BJ (cell line): Measurements from ENCODE around the gene RFX5. TPM values are rescaled to one million over a fixed set of nuclear protein-coding genes. Genes with fewer than 3 reads are reported as not detected.
A peak's percentile ranks its signal among the peaks of the same experiment; 100 is the strongest.

ENCODE experiments used
- CTCF ChIA-PET: fragments of 350-600 bp; formaldehyde crosslinking; extraction: SDS; loops from one replicate; lab custom pipeline; 2021; ENCODE audit warnings: antibody characterized with exemption, inconsistent platforms; lab: Yijun Ruan, JAX
- POLR2A ChIA-PET: fragments of 300-600 bp; sonication (Branson Sonifier 250); formaldehyde crosslinking; extraction: SDS; loops from one replicate; lab custom pipeline; 2021; ENCODE audit warnings: antibody characterized with exemption; lab: Charles Lee
- DNase-seq: peaks from one replicate; pipeline ENCODE4 v3.0.0-alpha.2; 2011; ENCODE audit warnings: low read depth
- H3K27me3 ChIP-seq: 2 replicates; pipeline ENCODE4 v1.6.0; 2011; ENCODE audit warnings: low read length; ENCODE audit not compliant: control insufficient read depth, insufficient read depth
- H3K36me3 ChIP-seq: 2 replicates; pipeline ENCODE4 v1.5.1; 2011; ENCODE audit warnings: low read length; ENCODE audit not compliant: control insufficient read depth, insufficient read depth
- H3K4me3 ChIP-seq: 2 replicates; pipeline ENCODE4 v1.5.1; 2011; ENCODE audit warnings: low read depth, mild to moderate bottlenecking, control low read depth, low read length
- polyA plus RNA-seq: library from polyadenylated mRNA; depleted of rRNA; stranded (reverse); fragments of >200 nt; gene quantifications from 2 replicates; pipeline ENCODE4 v1.2.3, GENCODE V29; 2011
- TF ChIP-seq, protein P1 (sequence below): IDR thresholded peaks from 2 replicates; pipeline ENCODE4 v1.5.1; 2011; ENCODE audit warnings: low read depth, mild to moderate bottlenecking, control low read depth, inconsistent platforms, low read length, moderate library complexity; ENCODE audit not compliant: insufficient read depth

Gene RFX5
- polyA plus RNA-seq, 1 experiment, result 29.9 TPM

- H3K27me3 ChIP-seq, result no peaks in the 10 kb centered on the region
- ChIA-PET CTCF (interaction anchor here (0.6 to 8.4 kb wide), 6 partner anchors 10 to 30 kb away, joined by 3 to 65 read pairs (median 6); no protein-coding TSS in a partner anchor), POLR2A (interaction anchor here (1.1 to 1.4 kb wide), 3 partner anchors 14 to 47 kb away, joined by 3 to 5 read pairs (median 5); no protein-coding TSS in a partner anchor)
- DNase-seq, result no peak
- TF ChIP-seq, protein P1, sequence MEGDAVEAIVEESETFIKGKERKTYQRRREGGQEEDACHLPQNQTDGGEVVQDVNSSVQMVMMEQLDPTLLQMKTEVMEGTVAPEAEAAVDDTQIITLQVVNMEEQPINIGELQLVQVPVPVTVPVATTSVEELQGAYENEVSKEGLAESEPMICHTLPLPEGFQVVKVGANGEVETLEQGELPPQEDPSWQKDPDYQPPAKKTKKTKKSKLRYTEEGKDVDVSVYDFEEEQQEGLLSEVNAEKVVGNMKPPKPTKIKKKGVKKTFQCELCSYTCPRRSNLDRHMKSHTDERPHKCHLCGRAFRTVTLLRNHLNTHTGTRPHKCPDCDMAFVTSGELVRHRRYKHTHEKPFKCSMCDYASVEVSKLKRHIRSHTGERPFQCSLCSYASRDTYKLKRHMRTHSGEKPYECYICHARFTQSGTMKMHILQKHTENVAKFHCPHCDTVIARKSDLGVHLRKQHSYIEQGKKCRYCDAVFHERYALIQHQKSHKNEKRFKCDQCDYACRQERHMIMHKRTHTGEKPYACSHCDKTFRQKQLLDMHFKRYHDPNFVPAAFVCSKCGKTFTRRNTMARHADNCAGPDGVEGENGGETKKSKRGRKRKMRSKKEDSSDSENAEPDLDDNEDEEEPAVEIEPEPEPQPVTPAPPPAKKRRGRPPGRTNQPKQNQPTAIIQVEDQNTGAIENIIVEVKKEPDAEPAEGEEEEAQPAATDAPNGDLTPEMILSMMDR, result no peak
- H3K36me3 ChIP-seq, result peaks cover 3% of the 10 kb centered on the region
- peak overlapping the region; percentile 71 for H3K4me3 ChIP-seq
Observed at GRCh38 chr1:151327903-151328674, 19.0 kb downstream of the RFX5 start.

DNA sequence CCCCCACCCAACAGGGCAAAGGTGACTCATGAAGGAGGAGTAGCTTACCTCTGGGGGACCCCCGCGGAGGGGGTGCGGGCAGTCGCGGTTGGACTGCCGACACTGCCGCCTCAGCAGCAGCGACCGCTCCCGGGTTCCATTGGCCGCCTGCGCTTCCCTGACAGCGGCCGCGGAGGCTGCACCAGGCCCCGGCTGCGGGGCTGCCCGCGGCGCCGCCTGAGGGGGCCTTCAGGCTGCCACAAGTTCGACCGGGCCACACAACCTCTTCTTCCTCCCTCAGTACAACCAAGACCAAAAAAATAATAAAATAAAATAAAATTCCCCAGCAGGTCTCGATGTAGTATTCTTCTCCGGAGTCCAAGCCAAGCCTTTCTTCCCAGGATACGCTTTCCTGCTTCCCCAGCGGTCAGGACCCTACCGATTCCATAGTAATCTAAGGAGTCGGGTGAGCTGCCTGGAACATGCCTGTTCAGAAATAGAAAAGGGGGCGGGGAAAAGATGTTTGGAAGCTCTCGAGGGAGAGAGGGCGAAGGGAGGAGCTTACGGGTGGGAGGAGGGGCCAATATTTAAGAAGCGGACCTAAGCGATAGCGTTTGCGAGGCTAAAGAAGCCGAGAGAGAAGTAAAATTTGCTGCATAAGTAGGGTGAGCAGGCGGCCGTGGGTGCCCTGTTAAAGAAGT, 19.7 kb downstream of the RFX5 start, which contains the start of gene PI4KB:
Gene PI4KB (minus strand): TSS at position 194 of the 680 bp plus-strand sequence. CDS start 10,935 bp downstream, outside the sequence.
- POLR2A ChIA-PET, result interaction anchor here (0.5 to 1.4 kb wide), 6 partner anchors 13 to 436 kb away, joined by 3 to 5 read pairs (median 3); partner anchors contain the start of gene MRPL9
- Histone ChIP-seq H3K36me3 (peaks cover 3% of the 10 kb centered on the region), H3K27me3 (no peaks in the 10 kb centered on the region), H3K4me3 (peak within 1 kb of the TSS; percentile 71)
- TF ChIP-seq, protein P1, result no peak
- CTCF ChIA-PET, result interaction anchor here (0.6 to 8.4 kb wide), 9 partner anchors 9 to 954 kb away, joined by 3 to 65 read pairs (median 5); no protein-coding TSS in a partner anchor
- peak; percentile 91 for DNase-seq

- Histone ChIP-seq H3K36me3 (peaks cover 3% of the 10 kb centered on the region), H3K4me3 (peak overlapping the region; percentile 71), H3K27me3 (no peaks in the 10 kb centered on the region)
- TF ChIP-seq, protein P1, result no peak
- ChIA-PET CTCF (interaction anchor here (0.9 to 8.4 kb wide), 8 partner anchors 10 to 131 kb away, joined by 3 to 65 read pairs (median 4); no protein-coding TSS in a partner anchor), POLR2A (interaction anchor here (0.5 to 1.4 kb wide), 4 partner anchors 13 to 46 kb away, joined by 3 to 5 read pairs (median 4); no protein-coding TSS in a partner anchor)
- no peak for DNase-seq
Observed at GRCh38 chr1:151326619-151327222, 20.3 kb downstream of the RFX5 start.

DNA sequence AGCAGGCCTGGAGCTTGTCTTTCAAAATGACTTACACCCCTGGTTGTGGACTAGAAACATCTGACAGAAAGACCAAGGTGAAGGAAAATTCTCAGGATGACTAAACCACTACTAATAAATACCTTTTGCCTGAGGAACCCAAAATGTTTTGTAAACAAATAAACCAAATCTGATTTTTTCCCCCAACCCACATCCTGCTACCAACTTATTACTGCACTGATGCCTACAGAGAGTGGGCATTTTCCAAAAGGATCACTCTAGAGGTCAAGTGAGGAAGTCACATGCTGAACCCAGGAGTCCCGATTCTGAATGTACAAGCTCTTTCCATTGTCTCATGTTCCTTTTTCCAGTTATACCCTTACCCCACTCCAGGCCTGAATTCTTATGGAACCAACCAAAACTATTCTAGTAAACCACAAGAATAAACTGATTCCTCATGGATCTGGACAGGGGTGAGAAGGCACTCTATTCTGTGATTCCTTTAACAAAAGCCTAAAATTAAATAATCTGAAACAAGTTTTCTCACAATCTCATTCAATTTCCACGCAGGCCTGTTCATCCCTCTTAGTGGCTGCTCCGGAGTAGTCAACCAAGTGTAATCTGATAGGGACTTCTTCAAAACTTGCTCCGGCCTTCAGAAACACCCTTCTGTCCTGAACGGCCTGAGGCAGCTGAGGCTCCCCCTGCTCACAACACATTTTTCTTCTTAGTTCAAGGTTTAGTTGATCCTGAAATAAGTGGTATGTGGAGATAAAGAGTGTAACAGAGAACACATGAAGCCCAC, 21.2 kb downstream of the RFX5 start:
- ChIA-PET POLR2A (interaction anchor here (0.5 kb wide), 1 partner anchor 16 kb away, joined by 3 read pairs; no protein-coding TSS in a partner anchor), CTCF (interaction anchor here (0.8 to 8.4 kb wide), 10 partner anchors 9 to 130 kb away, joined by 3 to 65 read pairs (median 4); no protein-coding TSS in a partner anchor)
- no peak for DNase-seq
- TF ChIP-seq, protein P1, result no peak
- H3K4me3 ChIP-seq, result peak overlapping the region; percentile 71
- peaks cover 4% of the 10 kb centered on the region for H3K36me3 ChIP-seq
- no peaks in the 10 kb centered on the region for H3K27me3 ChIP-seq
